DOHH2 (cell line): Measurements from ENCODE around the gene CPNE5.

Experiments used
- H3F3A ChIP-seq: fragments of 200-600 bp; sonication (generic), shearing (Covaris generic); 2 replicates; pipeline ENCODE4 v1.6.0; 2016; ENCODE audit warnings: antibody characterized with exemption, mild to moderate bottlenecking; ENCODE audit not compliant: control insufficient read depth, insufficient read depth
- H3K27ac ChIP-seq: fragments of 200-600 bp; sonication (generic); 2 replicates; pipeline ENCODE4 v1.5.1; 2014; ENCODE audit warnings: low read depth, mild to moderate bottlenecking, low read length, moderate library complexity
- H3K27me3 ChIP-seq: fragments of 200-600 bp; sonication (generic); 2 replicates; pipeline ENCODE4 v1.6.1; 2014; ENCODE audit warnings: mild to moderate bottlenecking, low read length, mixed read lengths; ENCODE audit not compliant: control insufficient read depth
- H3K36me3 ChIP-seq: fragments of 200-600 bp; sonication (generic); 2 replicates; pipeline ENCODE4 v1.6.1; 2014; ENCODE audit warnings: mild to moderate bottlenecking, low read length, moderate library complexity, mixed read lengths; ENCODE audit not compliant: control insufficient read depth
- H3K4me1 ChIP-seq: fragments of 200-600 bp; sonication (generic); 2 replicates; pipeline ENCODE4 v1.6.1; 2014; ENCODE audit warnings: mild to moderate bottlenecking, low read length, mixed read lengths; ENCODE audit not compliant: control insufficient read depth
- H3K4me2 ChIP-seq: fragments of 200-600 bp; sonication (generic); 2 replicates; pipeline ENCODE4 v1.6.0; 2014; ENCODE audit warnings: mild to moderate bottlenecking, low read length, moderate library complexity
- H3K4me3 ChIP-seq: fragments of 200-600 bp; sonication (generic); 2 replicates; pipeline ENCODE4 v1.5.1; 2014; ENCODE audit warnings: mild to moderate bottlenecking, low read length, mixed read lengths
- H3K79me2 ChIP-seq: fragments of 200-600 bp; sonication (generic); 2 replicates; pipeline ENCODE4 v1.6.1; 2014; ENCODE audit warnings: mild to moderate bottlenecking, low read length, mixed read lengths; ENCODE audit not compliant: control insufficient read depth
- H3K9me2 ChIP-seq: fragments of 200-600 bp; sonication (generic); replicated peaks from 2 replicates; pipeline ENCODE4 v1.6.1; 2014; ENCODE audit warnings: mild to moderate bottlenecking, low read length, mixed read lengths; ENCODE audit not compliant: control insufficient read depth
- H3K9me3 ChIP-seq: fragments of 200-600 bp; sonication (generic); 2 replicates; pipeline ENCODE4 v1.6.1; 2014; ENCODE audit warnings: antibody characterized with exemption, low read length, mixed read lengths; ENCODE audit not compliant: control insufficient read depth, insufficient read depth
- H4K20me1 ChIP-seq: fragments of 200-600 bp; sonication (generic); 2 replicates; pipeline ENCODE4 v1.6.0; 2014; ENCODE audit warnings: low read depth, mild to moderate bottlenecking, antibody characterized with exemption, low read length, moderate library complexity; ENCODE audit not compliant: control insufficient read depth, insufficient read depth
- CTCF ChIP-seq: fragments of 200-600 bp; sonication (generic); IDR thresholded peaks from one replicate; pipeline ENCODE4 v1.5.1; 2014; ENCODE audit warnings: antibody characterized with exemption, mild to moderate bottlenecking, low read depth, low read length; ENCODE audit not compliant: poor library complexity, severe bottlenecking
- EZH2phosphoT487 ChIP-seq: fragments of 200-600 bp; sonication (generic); IDR thresholded peaks from 2 replicates; pipeline ENCODE4 v1.6.1; 2017; ENCODE audit warnings: borderline replicate concordance, mild to moderate bottlenecking, antibody characterized with exemption, low read length, moderate library complexity, mixed read lengths

Gene CPNE5

GRCh38 chr6:36752886-36753506 lies 86.2 kb downstream of the CPNE5 start:
- Histone ChIP-seq H3K36me3 (no peaks in the 10 kb centered on the region), H3K9me2 (no peaks in the 10 kb centered on the region), H3K4me3 (no peak overlapping the region), H3K9me3 (no peaks in the 10 kb centered on the region), H3K79me2 (no peaks in the 10 kb centered on the region), H3K4me2 (no peak overlapping the region), H3K27ac (no peak overlapping the region), H3F3A (no peaks in the 10 kb centered on the region), H3K4me1 (peaks cover 33% of the 10 kb centered on the region), H3K27me3 (peaks cover 3% of the 10 kb centered on the region; the same call in 1 of the 2 replicates), H4K20me1 (no peaks in the 10 kb centered on the region)
- no peak for TF ChIP-seq EZH2phosphoT487
- TF ChIP-seq CTCF = no peak

DNA sequence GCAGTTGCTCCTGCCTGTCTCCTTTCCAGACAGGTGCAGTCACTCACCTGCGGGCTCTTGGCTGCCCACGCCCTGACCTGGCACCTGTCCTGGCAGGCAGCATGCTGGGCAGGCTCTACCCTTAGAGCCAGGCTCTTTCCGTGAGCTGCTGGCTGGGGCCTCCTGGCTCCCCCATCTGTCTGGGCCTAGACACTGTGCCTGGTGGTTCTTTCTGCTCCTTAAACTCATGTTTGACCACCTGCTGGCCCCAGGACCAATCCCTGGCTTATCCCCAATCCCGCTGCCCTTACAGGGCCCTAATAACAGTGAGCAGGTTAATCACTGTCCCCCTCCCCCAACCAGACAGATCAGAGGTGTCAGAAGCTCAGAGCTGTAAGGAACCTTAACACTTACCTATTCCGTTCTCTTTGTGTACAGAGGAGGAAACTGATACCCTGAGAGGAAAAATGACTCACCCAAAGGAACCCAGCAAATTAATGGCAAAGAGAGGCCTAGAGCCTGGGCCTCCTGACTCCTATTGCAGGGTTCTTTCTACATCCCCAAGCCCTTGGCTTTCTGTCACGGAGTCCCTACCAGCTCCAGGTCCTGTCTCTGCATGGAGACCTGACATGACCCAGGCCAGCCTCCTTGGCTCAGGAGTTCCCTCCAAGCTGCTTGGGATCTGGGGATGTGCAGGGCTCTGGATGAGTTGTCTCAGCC lies 86.9 kb downstream of the CPNE5 start:
- H3F3A ChIP-seq = no peaks in the 10 kb centered on the region
- TF ChIP-seq CTCF = no peak
- TF ChIP-seq EZH2phosphoT487 = no peak
- H3K4me2 ChIP-seq = no peak overlapping the region
- H3K27ac ChIP-seq = no peak overlapping the region
- H3K4me1 ChIP-seq = peaks cover 27% of the 10 kb centered on the region
- no peaks in the 10 kb centered on the region for H3K9me2 ChIP-seq
- no peaks in the 10 kb centered on the region for H3K9me3 ChIP-seq
- no peaks in the 10 kb centered on the region for H3K79me2 ChIP-seq
- H4K20me1 ChIP-seq = no peaks in the 10 kb centered on the region
- peaks cover 3% of the 10 kb centered on the region; the same call in 1 of the 2 replicates for H3K27me3 ChIP-seq
- no peaks in the 10 kb centered on the region for H3K36me3 ChIP-seq
- no peak overlapping the region for H3K4me3 ChIP-seq

DNA sequence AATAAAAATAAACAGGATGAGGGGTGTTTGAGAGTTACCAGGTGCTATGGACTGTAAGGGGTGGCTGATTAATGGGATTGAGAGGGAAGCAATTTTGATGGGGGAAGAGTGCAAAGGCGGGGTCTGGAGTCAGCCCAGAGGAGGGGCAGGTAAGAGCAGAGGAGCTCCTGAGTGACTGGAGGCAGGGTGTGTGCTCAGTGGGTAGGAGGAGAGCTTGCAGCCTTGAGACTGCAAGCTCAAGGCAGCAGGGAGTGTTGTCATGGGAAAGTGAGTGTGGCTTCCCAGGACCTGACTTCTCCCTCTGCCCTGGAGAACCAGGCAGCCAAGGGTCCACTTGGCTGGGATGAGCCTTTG lies 87.4 kb downstream of the CPNE5 start:
- H3F3A ChIP-seq = no peaks in the 10 kb centered on the region
- H3K27me3 ChIP-seq = peaks cover 3% of the 10 kb centered on the region; the same call in 1 of the 2 replicates
- H3K9me3 ChIP-seq = no peaks in the 10 kb centered on the region
- no peaks in the 10 kb centered on the region for H3K79me2 ChIP-seq
- H3K4me3 ChIP-seq = no peak overlapping the region
- H3K4me1 ChIP-seq = peaks cover 21% of the 10 kb centered on the region
- no peaks in the 10 kb centered on the region for H3K36me3 ChIP-seq
- no peak overlapping the region for H3K27ac ChIP-seq
- H4K20me1 ChIP-seq = no peaks in the 10 kb centered on the region
- H3K4me2 ChIP-seq = no peak overlapping the region
- H3K9me2 ChIP-seq = no peaks in the 10 kb centered on the region
- no peak for TF ChIP-seq EZH2phosphoT487
- TF ChIP-seq CTCF = no peak
